OCI-LY3 (cell line): Measurements from ENCODE around the gene CYP8B1.

Experiments
- H2AFZ ChIP-seq: fragments of 200-600, 300-600 bp; shearing (Covaris generic); 2 replicates; pipeline ENCODE4 v1.6.0; 2014; ENCODE audit warnings: antibody characterized with exemption, low read depth, low read length
- H3K27ac ChIP-seq: fragments of 200-600, 300-600 bp; sonication (generic); 2 replicates; pipeline ENCODE4 v1.5.1; 2014; ENCODE audit warnings: mild to moderate bottlenecking, low read length, moderate library complexity, mixed read lengths
- H3K27me3 ChIP-seq: fragments of 200-600, 300-600 bp; sonication (generic); 2 replicates; pipeline ENCODE4 v1.6.1; 2014; ENCODE audit warnings: low read depth, low read length, mixed read lengths
- H3K36me3 ChIP-seq: fragments of 200-600, 300-600 bp; sonication (generic); replicated peaks from 2 replicates; pipeline ENCODE3; 2014; ENCODE audit warnings: low read depth, low read length, mixed read lengths
- H3K4me1 ChIP-seq: fragments of 300-600, 200-600 bp; sonication (generic); 2 replicates; pipeline ENCODE4 v1.6.1; 2014; ENCODE audit warnings: low read length, mixed read lengths
- H3K4me2 ChIP-seq: fragments of 200-600, 300-600 bp; sonication (generic); 2 replicates; pipeline ENCODE4 v1.6.1; 2014; ENCODE audit warnings: low read length, mixed read lengths
- H3K4me3 ChIP-seq: fragments of 300-600, 200-600 bp; sonication (generic); 2 replicates; pipeline ENCODE4 v1.5.1; 2014; ENCODE audit warnings: antibody characterized with exemption, mild to moderate bottlenecking, low read length, moderate library complexity
- H3K79me2 ChIP-seq: fragments of 300-600, 200-600 bp; shearing (Covaris generic); 2 replicates; pipeline ENCODE4 v1.6.1; 2014; ENCODE audit warnings: mild to moderate bottlenecking, low read length, mixed read lengths
- H3K9ac ChIP-seq: fragments of 300-600, 200-600 bp; shearing (Covaris generic); 2 replicates; pipeline ENCODE4 v1.6.0; 2014; ENCODE audit warnings: mild to moderate bottlenecking, low read length, moderate library complexity
- H3K9me3 ChIP-seq: fragments of 200-600, 300-600 bp; shearing (Covaris generic); 2 replicates; pipeline ENCODE4 v1.6.1; 2014; ENCODE audit warnings: low read length, mixed read lengths; ENCODE audit not compliant: insufficient read depth
- H4K20me1 ChIP-seq: fragments of 200-600, 300-600 bp; sonication (generic); 2 replicates; pipeline ENCODE4 v1.6.1; 2016; ENCODE audit warnings: low read length, mixed read lengths; ENCODE audit not compliant: insufficient read depth
- EZH2phosphoT487 ChIP-seq: fragments of 200-600 bp; shearing (Covaris generic); IDR thresholded peaks from 2 replicates; pipeline ENCODE4 v1.6.1; 2018; ENCODE audit warnings: antibody characterized with exemption, mixed run types, low read depth
- TF ChIP-seq, protein P1 (sequence below): fragments of 200-600, 300-600 bp; sonication (generic); IDR thresholded peaks from 2 replicates; pipeline ENCODE4 v1.5.1; 2014; ENCODE audit warnings: antibody characterized with exemption, low read length, low read depth

Gene CYP8B1

DNA sequence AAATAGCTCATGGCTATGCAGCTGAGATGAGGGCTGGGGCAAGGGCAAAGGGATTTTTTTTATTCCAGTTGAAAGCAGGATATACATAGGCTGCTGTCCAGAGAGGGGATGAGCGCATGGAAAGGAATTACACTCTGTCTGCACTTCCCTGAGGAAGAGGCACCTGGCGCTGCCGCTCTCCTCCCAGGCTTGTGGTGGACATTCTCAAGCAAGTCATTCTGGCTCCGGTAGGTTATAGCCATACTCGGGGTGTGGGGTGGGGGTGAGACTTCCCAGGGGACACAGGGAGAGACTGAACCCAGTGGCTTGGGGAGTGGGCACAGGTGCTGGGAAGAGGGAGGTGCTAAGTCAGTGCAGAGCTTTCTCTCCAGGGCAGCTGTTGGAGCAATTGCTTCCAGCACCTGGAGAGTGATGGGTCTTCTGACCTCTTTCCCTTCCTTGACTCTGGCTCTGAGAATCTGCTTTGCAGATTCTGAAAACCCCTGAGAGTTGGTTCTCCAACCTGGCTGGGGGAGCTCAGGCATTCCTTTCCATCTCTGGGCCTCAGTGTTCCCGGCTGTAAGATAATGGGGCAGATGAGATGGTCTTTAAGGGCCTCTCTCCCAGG is 24.3 kb downstream of the CYP8B1 start:
- peaks cover 6% of the 10 kb centered on the region for H3K27me3 ChIP-seq
- H4K20me1 ChIP-seq = no peaks in the 10 kb centered on the region
- H3K9me3 ChIP-seq = no peaks in the 10 kb centered on the region
- no peak overlapping the region for H3K4me2 ChIP-seq
- H3K36me3 ChIP-seq = no peaks in the 10 kb centered on the region
- peaks cover 20% of the 10 kb centered on the region for H3K4me1 ChIP-seq
- H2AFZ ChIP-seq = no peak overlapping the region
- H3K79me2 ChIP-seq = no peaks in the 10 kb centered on the region
- H3K4me3 ChIP-seq = no peak overlapping the region
- no peak overlapping the region for H3K27ac ChIP-seq
- H3K9ac ChIP-seq = no peak overlapping the region
- TF ChIP-seq, protein P1, sequence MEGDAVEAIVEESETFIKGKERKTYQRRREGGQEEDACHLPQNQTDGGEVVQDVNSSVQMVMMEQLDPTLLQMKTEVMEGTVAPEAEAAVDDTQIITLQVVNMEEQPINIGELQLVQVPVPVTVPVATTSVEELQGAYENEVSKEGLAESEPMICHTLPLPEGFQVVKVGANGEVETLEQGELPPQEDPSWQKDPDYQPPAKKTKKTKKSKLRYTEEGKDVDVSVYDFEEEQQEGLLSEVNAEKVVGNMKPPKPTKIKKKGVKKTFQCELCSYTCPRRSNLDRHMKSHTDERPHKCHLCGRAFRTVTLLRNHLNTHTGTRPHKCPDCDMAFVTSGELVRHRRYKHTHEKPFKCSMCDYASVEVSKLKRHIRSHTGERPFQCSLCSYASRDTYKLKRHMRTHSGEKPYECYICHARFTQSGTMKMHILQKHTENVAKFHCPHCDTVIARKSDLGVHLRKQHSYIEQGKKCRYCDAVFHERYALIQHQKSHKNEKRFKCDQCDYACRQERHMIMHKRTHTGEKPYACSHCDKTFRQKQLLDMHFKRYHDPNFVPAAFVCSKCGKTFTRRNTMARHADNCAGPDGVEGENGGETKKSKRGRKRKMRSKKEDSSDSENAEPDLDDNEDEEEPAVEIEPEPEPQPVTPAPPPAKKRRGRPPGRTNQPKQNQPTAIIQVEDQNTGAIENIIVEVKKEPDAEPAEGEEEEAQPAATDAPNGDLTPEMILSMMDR = no peak
- no peak for TF ChIP-seq EZH2phosphoT487

DNA sequence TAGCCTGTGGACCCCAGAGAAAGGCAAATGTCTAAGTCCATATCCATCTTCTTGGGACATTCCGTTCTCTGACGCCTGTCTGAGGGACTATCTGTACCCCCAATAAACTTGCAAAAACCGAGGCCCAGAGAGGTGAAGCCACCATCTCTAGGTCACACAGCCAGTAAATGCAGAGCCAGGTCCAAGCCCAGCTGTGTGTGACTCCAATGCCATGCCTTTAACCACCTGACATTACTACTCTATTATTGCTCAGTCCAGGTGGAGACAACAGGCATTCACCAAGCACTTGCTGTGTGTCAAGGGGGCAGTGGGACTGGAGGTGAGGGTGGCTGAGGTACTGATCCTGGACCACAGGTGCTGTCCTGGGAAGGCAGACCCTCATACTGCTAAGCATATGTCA is 25.4 kb downstream of the CYP8B1 start:
- H3K36me3 ChIP-seq = no peaks in the 10 kb centered on the region
- H3K4me1 ChIP-seq = peaks cover 15% of the 10 kb centered on the region
- no peaks in the 10 kb centered on the region for H3K9me3 ChIP-seq
- H4K20me1 ChIP-seq = no peaks in the 10 kb centered on the region
- H3K4me2 ChIP-seq = no peak overlapping the region
- H3K27ac ChIP-seq = no peak overlapping the region
- no peak overlapping the region for H3K4me3 ChIP-seq
- no peaks in the 10 kb centered on the region for H3K79me2 ChIP-seq
- TF ChIP-seq EZH2phosphoT487 = no peak
- TF ChIP-seq, protein P1 = no peak
- H3K9ac ChIP-seq = no peak overlapping the region
- H3K27me3 ChIP-seq = peaks cover 6% of the 10 kb centered on the region
- H2AFZ ChIP-seq = no peak overlapping the region

DNA sequence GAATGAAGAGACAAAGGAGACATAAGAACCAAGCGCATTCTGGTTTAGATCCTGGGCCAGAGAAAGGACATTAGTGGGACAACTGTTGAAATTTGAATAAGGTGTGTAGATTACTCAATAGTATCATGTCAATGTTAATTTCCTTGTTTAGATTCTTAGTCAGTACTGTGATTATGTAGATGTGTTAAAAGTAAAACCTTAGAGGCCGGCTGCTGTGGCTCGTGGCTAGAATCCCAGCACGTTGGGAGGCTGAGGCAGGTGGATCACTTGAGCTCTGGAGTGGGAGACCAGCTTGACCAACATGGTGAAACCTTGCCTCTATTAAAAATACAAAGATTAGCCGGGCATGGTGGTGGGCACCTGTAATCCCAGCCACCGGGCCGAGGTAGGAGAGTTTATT is 26.7 kb downstream of the CYP8B1 start:
- no peak overlapping the region for H3K4me3 ChIP-seq
- H3K4me2 ChIP-seq = no peak overlapping the region
- no peak for TF ChIP-seq EZH2phosphoT487
- TF ChIP-seq, protein P1 = no peak
- no peaks in the 10 kb centered on the region for H3K79me2 ChIP-seq
- peaks cover 15% of the 10 kb centered on the region for H3K4me1 ChIP-seq
- no peaks in the 10 kb centered on the region for H3K9me3 ChIP-seq
- no peak overlapping the region for H3K27ac ChIP-seq
- H4K20me1 ChIP-seq = no peaks in the 10 kb centered on the region
- no peaks in the 10 kb centered on the region for H3K36me3 ChIP-seq
- no peak overlapping the region for H2AFZ ChIP-seq
- H3K27me3 ChIP-seq = peaks cover 6% of the 10 kb centered on the region
- H3K9ac ChIP-seq = no peak overlapping the region

DNA sequence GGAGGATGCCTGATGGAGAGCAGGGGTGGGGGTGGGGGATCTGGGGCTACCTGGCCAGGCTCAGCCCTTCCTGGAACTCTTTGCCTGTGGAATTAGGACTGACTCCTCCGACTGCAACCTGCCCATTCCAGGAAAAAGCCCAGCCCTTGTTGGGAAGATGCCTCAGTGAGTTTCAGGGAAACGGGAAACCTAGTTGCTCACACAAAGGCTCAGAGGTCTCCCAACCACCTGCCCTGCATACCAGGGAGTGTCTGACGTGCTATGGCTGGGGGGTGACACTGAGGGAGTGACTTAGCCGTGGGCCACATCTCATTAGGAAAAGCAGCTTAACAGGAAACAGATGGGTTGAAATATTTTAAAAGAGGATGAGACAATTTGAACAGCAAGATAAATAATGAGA is 27.9 kb downstream of the CYP8B1 start:
- TF ChIP-seq, protein P1 = no peak
- no peak for TF ChIP-seq EZH2phosphoT487
- Histone ChIP-seq H3K79me2 (no peaks in the 10 kb centered on the region), H3K27ac (no peak overlapping the region), H3K9me3 (no peaks in the 10 kb centered on the region), H3K4me1 (peaks cover 15% of the 10 kb centered on the region), H3K27me3 (peaks cover 6% of the 10 kb centered on the region), H3K4me2 (peak overlapping the region; percentile 46), H3K36me3 (no peaks in the 10 kb centered on the region), H3K4me3 (no peak overlapping the region), H3K9ac (no peak overlapping the region), H4K20me1 (no peaks in the 10 kb centered on the region), H2AFZ (no peak overlapping the region)
